ENCODE measurements around the gene ARHGAP6.

The ARHGAP6 gene

DNA sequence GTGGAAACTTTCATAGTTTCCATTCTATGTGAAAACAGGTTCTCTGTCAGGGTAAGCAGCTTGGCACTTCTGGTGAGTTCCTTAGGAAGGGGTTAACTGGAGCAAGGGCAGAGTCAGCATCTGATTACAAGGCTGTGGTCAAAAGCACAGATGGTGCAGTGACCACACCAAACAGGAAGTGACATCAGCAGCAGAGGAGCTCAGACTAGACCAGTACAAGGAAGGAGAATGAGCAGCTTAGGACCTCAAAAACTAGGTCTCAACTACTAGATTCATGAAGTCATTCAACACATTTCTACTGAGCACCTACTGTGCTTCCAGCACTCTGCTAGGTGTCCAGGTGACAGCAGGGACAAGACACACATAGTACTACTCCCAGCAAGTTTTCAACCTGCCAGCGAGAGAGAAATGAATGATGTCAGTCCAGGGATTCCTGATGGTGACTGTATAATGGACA, 242.3 kb downstream of the ARHGAP6 start:
- TF ChIP-seq, protein P1, sequence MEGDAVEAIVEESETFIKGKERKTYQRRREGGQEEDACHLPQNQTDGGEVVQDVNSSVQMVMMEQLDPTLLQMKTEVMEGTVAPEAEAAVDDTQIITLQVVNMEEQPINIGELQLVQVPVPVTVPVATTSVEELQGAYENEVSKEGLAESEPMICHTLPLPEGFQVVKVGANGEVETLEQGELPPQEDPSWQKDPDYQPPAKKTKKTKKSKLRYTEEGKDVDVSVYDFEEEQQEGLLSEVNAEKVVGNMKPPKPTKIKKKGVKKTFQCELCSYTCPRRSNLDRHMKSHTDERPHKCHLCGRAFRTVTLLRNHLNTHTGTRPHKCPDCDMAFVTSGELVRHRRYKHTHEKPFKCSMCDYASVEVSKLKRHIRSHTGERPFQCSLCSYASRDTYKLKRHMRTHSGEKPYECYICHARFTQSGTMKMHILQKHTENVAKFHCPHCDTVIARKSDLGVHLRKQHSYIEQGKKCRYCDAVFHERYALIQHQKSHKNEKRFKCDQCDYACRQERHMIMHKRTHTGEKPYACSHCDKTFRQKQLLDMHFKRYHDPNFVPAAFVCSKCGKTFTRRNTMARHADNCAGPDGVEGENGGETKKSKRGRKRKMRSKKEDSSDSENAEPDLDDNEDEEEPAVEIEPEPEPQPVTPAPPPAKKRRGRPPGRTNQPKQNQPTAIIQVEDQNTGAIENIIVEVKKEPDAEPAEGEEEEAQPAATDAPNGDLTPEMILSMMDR (IDR thresholded peaks at IDR 0.05), result no peak

DNA sequence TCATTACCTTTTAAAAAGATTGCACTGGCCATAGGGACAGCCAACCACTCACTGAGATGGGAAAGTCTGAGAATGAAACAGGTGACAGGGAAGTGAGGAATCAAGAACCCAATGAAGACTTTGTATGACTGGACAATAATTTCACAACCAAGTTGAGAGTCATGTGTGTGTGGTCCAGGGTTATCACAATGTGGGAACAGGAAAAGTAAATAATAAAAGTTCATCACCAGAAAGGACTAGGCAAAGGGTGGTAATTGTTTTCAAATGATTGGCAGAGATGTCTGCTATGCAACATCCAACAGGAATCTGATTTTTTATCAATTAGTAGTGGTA, 243.2 kb downstream of the ARHGAP6 start:
- TF ChIP-seq, protein P1 (IDR thresholded peaks at IDR 0.05), result no peak

DNA sequence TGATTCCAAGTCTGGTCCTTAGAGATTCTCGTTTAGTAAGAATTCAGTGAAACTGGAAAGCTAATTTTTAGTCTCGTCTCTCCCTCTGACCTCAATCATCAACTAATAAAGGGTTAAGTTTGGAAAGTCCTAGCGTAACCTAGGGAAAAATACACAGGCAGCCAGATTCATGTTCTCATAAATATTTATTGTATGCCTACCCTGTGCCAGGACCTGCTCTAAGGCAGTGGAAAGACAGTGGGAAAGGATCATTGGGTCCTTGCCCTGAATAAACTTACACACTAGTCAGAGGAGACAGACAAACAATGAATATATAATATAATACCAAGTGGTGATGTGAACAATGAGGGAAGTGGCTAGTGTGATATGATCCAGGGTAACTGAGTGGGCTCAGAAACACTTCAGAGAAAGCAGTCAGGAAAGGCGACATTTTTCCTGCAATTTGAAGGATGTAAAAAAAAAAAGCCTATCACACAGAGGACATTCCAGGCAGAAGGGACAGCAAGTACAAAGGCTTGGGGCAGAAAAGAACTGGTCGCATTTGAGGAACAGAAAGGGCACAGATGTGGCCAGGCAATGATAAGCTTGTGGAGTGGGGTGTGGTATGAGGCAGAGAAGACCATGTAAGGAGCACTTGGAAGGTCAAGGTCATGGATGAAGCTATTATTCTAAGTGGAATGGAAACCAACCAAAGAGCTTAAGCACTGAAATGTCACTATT, 243.8 kb downstream of the ARHGAP6 start:
- TF ChIP-seq, protein P1 (IDR thresholded peaks at IDR 0.05), result no peak

DNA sequence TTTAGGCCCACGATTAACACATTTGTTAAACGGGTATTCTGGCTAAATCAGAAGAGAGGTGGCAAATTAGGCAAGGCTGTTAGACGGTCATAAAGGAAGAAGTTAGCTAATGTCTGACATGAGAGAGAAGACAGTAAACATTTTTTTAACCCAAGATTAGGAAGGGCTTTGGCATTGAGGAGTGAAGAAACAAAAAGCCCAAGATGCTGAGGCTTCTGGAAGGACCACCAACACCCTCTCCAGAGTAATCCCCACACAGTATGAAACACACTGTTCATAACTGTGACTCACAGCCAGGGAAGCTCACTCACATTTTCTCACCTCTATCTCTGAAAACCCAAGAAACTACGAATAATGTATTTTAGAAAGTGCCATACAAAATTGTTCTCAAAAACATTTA, 244.9 kb downstream of the ARHGAP6 start:
- TF ChIP-seq, protein P1 (IDR thresholded peaks at IDR 0.05), result no peak

DNA sequence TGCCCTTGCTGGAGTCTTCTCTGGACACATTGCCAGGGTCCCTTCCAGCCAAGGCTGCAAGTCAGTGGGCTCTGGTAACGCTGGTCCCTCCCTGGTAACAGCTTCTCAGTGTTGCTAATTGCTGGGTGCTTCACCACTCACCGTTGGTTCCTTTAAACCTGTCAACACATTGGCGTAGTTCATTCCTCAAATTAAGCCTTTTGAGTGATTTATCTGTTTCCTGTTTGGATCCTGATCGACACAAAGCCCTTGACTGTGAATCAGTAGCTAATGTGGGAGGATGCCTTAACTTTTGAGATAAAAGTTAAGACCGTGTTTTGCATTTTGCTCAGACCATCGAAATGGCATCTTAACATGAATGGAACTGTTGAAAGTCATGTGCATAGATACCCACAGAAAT, 246.6 kb downstream of the ARHGAP6 start:
- TF ChIP-seq, protein P1 (IDR thresholded peaks at IDR 0.05), result no peak

DNA sequence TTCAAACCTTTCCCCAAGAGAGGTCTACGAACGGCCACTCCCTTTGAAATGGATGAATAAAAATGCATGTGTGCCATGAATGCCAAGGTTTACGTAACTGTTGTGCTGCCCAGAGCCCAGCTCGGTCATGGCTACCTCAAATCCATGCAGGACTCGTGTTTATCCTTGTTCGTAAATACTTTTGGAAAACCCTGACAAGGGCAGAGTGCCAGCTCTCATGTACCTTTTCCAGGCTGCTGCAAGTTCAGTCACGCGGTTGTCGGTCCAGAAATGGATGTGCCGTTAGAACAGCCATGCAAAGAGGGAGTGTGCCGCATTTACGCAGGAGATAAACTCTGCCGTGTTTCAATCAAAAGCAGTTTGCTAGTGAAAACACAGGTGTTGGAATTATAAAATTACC, 249.1 kb downstream of the ARHGAP6 start:
- TF ChIP-seq, protein P1 (IDR thresholded peaks at IDR 0.05), result no peak

DNA sequence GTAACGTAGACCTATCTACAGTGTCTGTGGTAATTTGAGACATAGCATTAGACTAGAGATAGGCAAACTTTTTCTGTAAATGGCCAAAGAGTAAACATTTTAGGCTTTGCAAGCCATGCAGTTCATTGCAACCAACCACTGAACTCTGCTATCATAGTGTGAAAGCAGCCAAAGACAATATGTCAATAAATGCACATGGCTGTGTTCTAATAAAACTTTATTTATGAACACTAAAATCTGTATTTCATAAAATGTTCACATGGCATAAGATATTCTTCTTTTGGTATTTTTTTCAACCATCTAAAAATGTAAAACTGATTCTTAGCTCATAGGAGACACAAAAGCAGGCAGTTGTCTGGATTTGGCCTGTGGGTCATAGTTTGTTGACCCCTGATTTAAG, 251.6 kb downstream of the ARHGAP6 start:
- TF ChIP-seq, protein P1 (IDR thresholded peaks at IDR 0.05), result no peak
